A549 (cell line): Measurements from ENCODE around the gene SEPTIN10. TPM values are rescaled to one million over a fixed set of nuclear protein-coding genes. Genes with fewer than 3 reads are reported as not detected.

Experiments
- ATAC-seq, 2 experiments: fragments of 200-7000 bp in 1 of 2; fragments of >200 bp in 1 of 2; cut with Nextera tagmentation in 1 of 2; cut with Tn5 transposase in 1 of 2; 3 replicates each; pipeline versions ENCODE4 v1.8.0 to v1.9.1; 2018 to 2020; ENCODE audit warnings: mild to moderate bottlenecking in 1 of 2, moderate library complexity in 1 of 2
- CTCF ChIA-PET: fragments of 300-600 bp; sonication (Branson Sonifier 250); formaldehyde crosslinking; extraction: SDS; loops from one replicate; lab custom pipeline; 2021; ENCODE audit warnings: antibody characterized with exemption, inconsistent platforms; lab: Yijun Ruan, JAX
- POLR2A ChIA-PET: fragments of 350-600 bp; formaldehyde crosslinking; extraction: SDS; loops from one replicate; lab custom pipeline; 2021; ENCODE audit warnings: antibody characterized with exemption, inconsistent platforms; lab: Yijun Ruan, JAX
- DNase-seq, 2 experiments: peaks; one replicate each; pipeline versions ENCODE4 v3.0.0 to v3.0.0-alpha.2; 2011 to 2016; ENCODE audit warnings: low read depth in 1 of 2, low spot score in 1 of 2
- FAIRE-seq: peaks from 2 replicates; lab custom pipeline; 2011; peaks lifted over from hg19 to GRCh38; lab: Jason Lieb, UNC
- H3K27ac ChIP-seq, 2 experiments: fragments of >200 bp; sonication (Bioruptor Twin); formaldehyde crosslinking; 3 replicates each; pipeline ENCODE4 v1.5.1; 2016 to 2017
- H3K4me1 ChIP-seq: fragments of >200 bp; sonication (Bioruptor Twin); formaldehyde crosslinking; 3 replicates; pipeline ENCODE4 v1.6.1; 2016
- H3K4me2 ChIP-seq: fragments of >200 bp; sonication (Bioruptor Twin); formaldehyde crosslinking; 3 replicates; pipeline ENCODE4 v1.6.1; 2016
- H3K4me3 ChIP-seq: fragments of >200 bp; sonication (Bioruptor Twin); formaldehyde crosslinking; 3 replicates; pipeline ENCODE4 v1.5.1; 2016
- H3K9me3 ChIP-seq: fragments of >200 bp; sonication (Bioruptor Twin); formaldehyde crosslinking; 3 replicates; pipeline ENCODE4 v1.6.1; 2016
- ATOH8 ChIP-seq: fragments of 250-450 bp; sonication (Bioruptor Pico); IDR thresholded peaks from 2 replicates; pipeline ENCODE4 v1.5.0; 2020; ENCODE audit warnings: low read depth, mild to moderate bottlenecking, moderate library complexity
- CBX8 ChIP-seq: fragments of 200-600 bp; sonication (generic); IDR thresholded peaks from 2 replicates; pipeline ENCODE4 v1.6.1; 2016
- CHD2 ChIP-seq: fragments of 150-350 bp; IDR thresholded peaks from 2 replicates; pipeline ENCODE4 v1.6.1; 2014; ENCODE audit warnings: low read length; ENCODE audit not compliant: partially characterized antibody
- CHD4 ChIP-seq: fragments of 200-600 bp; sonication (generic); IDR thresholded peaks from 2 replicates; pipeline ENCODE4 v1.6.1; 2016; ENCODE audit warnings: antibody characterized with exemption, mild to moderate bottlenecking, borderline replicate concordance
- CTCF ChIP-seq: fragments of >200 bp; sonication (Bioruptor Twin); formaldehyde crosslinking; IDR thresholded peaks from 3 replicates; pipeline ENCODE4 v1.5.1; 2016
- ESRRA ChIP-seq: fragments of 150-350 bp; IDR thresholded peaks from 2 replicates; pipeline ENCODE4 v1.6.1; 2014; ENCODE audit warnings: mild to moderate bottlenecking, low read length, borderline replicate concordance
- FOSL2 ChIP-seq, 2 experiments: fragments of 450-650 bp in 1 of 2; fragments of >200 bp in 1 of 2; sonication (Bioruptor Twin) in 1 of 2; formaldehyde crosslinking; IDR thresholded peaks; 2 replicates each; pipeline versions ENCODE4 v1.5.0 to v1.6.1; 2016 to 2020; ENCODE audit warnings: mild to moderate bottlenecking in 1 of 2, moderate library complexity in 1 of 2
- GATA3 ChIP-seq: IDR thresholded peaks from 2 replicates; pipeline ENCODE4 v1.6.1; 2012; ENCODE audit warnings: borderline replicate concordance
- HOXB13 ChIP-seq: fragments of 250-450 bp; sonication (Bioruptor Pico); IDR thresholded peaks from 2 replicates; pipeline ENCODE4 v1.5.0; 2020; ENCODE audit warnings: low read depth, mild to moderate bottlenecking, moderate library complexity
- HOXB5 ChIP-seq: fragments of 250-450 bp; sonication (Bioruptor Pico); IDR thresholded peaks from 2 replicates; pipeline ENCODE4 v1.5.0; 2020; ENCODE audit warnings: mild to moderate bottlenecking, moderate library complexity
- KDM1A ChIP-seq: fragments of 200-600 bp; sonication (generic); IDR thresholded peaks from 2 replicates; pipeline ENCODE4 v1.6.1; 2016; ENCODE audit warnings: low read depth, mild to moderate bottlenecking
- MAZ ChIP-seq: fragments of 150-350 bp; IDR thresholded peaks from 2 replicates; pipeline ENCODE4 v1.6.1; 2014; ENCODE audit warnings: antibody characterized with exemption, low read depth, low read length, borderline replicate concordance
- NFE2L2 ChIP-seq: fragments of 150-350 bp; conservative IDR thresholded peaks from 2 replicates; pipeline ENCODE4 v1.6.1; 2014; ENCODE audit warnings: low read length
- PHF8 ChIP-seq: fragments of 200-600 bp; sonication (generic); IDR thresholded peaks from 2 replicates; pipeline ENCODE4 v1.6.1; 2016; ENCODE audit warnings: low read depth, mild to moderate bottlenecking, antibody characterized with exemption, moderate library complexity, borderline replicate concordance
- POLR2A ChIP-seq: IDR thresholded peaks from 2 replicates; pipeline ENCODE4 v1.6.1; 2012; ENCODE audit warnings: mild to moderate bottlenecking, low read length
- RCOR1 ChIP-seq: fragments of 150-350 bp; IDR thresholded peaks from 2 replicates; pipeline ENCODE4 v1.6.1; 2014; ENCODE audit warnings: antibody characterized with exemption, low read length, low read depth
- RFX5 ChIP-seq: fragments of 450-650 bp; IDR thresholded peaks from 2 replicates; pipeline ENCODE4 v1.7.1; 2014; ENCODE audit warnings: antibody characterized with exemption, mild to moderate bottlenecking, moderate library complexity
- RNF2 ChIP-seq: fragments of 200-600 bp; sonication (generic); IDR thresholded peaks from 2 replicates; pipeline ENCODE4 v1.6.1; 2016; ENCODE audit warnings: low read depth, mild to moderate bottlenecking, antibody characterized with exemption, moderate library complexity, borderline replicate concordance
- SREBF2 ChIP-seq: fragments of 450-650 bp; IDR thresholded peaks from 2 replicates; pipeline ENCODE4 v1.6.1; 2014; ENCODE audit warnings: mild to moderate bottlenecking, moderate library complexity
- TFCP2L1 ChIP-seq: fragments of 250-450 bp; sonication (Bioruptor Pico); IDR thresholded peaks from 2 replicates; pipeline ENCODE4 v1.5.0; 2021; ENCODE audit warnings: mild to moderate bottlenecking
- ZFP36 ChIP-seq: fragments of 450-650 bp; IDR thresholded peaks from 2 replicates; pipeline ENCODE4 v1.6.1; 2014; ENCODE audit warnings: borderline replicate concordance; ENCODE audit not compliant: partially characterized antibody
- WGBS: methylation state at CpG from one replicate; pipeline ENCODE4 v1.1.6; 2017; ENCODE audit errors: missing lambda C conversion rate; 5-methylcytosine and 5-hydroxymethylcytosine counted together
- polyA plus RNA-seq, 4 experiments: library from polyadenylated mRNA; depleted of rRNA in 3 of 4; stranded (reverse); fragments of >200 nt; fragmentation: RNase III in 1 of 4; extraction: RNeasy Plus Mini Kit Qiagen cat#74134 plus additional on column Dnase treatment in 1 of 4; gene quantifications; 2 replicates in 3 of 4; 3 replicates in 1 of 4; pipeline ENCODE4 v1.2.3, GENCODE V29; 2011 to 2017
- TF ChIP-seq, protein P1 (sequence below): fragments of 450-650 bp; IDR thresholded peaks from 2 replicates; pipeline ENCODE4 v1.6.1; 2014; ENCODE audit warnings: antibody characterized with exemption
- TF ChIP-seq, protein P2 (sequence below): fragments of 200-600 bp; sonication (generic); IDR thresholded peaks from 2 replicates; pipeline ENCODE4 v1.6.1; 2016; ENCODE audit warnings: antibody characterized with exemption, mild to moderate bottlenecking, moderate library complexity
- TF ChIP-seq, protein P3 (sequence below): fragments of 150-350 bp; IDR thresholded peaks from 2 replicates; pipeline ENCODE4 v1.6.1; 2014; ENCODE audit warnings: low read depth, mild to moderate bottlenecking, low read length
- TF ChIP-seq, protein P4 (sequence below): IDR thresholded peaks from 2 replicates; pipeline ENCODE4 v1.6.1; 2012

Gene SEPTIN10
- polyA plus RNA-seq, 2 of the 4 experiments (the other 2 are of a cell fraction): 87.6 to 95.0 TPM

DNA sequence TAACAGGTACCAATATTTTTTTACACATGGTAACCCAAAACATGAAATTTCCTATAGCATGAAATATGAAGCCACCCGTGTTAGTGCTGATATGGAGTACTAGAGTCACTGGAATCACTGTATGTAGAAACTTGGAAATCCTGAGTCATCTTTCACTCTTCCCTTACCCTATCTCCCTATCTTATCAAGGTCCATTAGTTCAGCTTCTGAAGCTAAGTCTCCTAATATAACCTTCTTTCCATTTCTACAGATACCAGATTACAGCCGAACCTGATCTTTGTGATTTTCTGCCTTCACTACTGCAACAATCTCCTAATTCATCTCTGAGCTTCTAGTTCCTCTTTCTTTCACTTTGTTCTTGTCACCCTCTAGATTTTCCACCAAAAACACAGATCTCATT is 59.0 kb downstream of the SEPTIN10 start:
- FAIRE-seq: no peak
- ATAC-seq: 0 out of 6 replicates have a peak, but pooled peaks of 1 of the 2 experiments have one; percentile 36

GRCh38 chr2:109549016-109549590 is 64.7 kb downstream of the SEPTIN10 start:
- no peak overlapping the region for H3K4me2 ChIP-seq
- POLR2A ChIA-PET: no interaction called here
- ATAC-seq: no peak
- no peak for FAIRE-seq
- CTCF ChIA-PET: interaction anchor here (0.7 to 7.9 kb wide), 5 partner anchors 9 to 187 kb away, joined by 3 to 101 read pairs (median 4); no protein-coding TSS in a partner anchor
- H3K4me1 ChIP-seq: peaks cover 4% of the 10 kb centered on the region; the same call in 2 of the 3 replicates
- DNase-seq: no peak
- 87% methylated on average over 4 of the region's 4 CpGs for WGBS
- H3K4me3 ChIP-seq: no peak overlapping the region
- peak overlapping the region in 1 of 2 experiments; percentile 24; a peak in 1 of 6 replicates for H3K27ac ChIP-seq
- no peaks in the 10 kb centered on the region for H3K9me3 ChIP-seq
- TF ChIP-seq CHD4 (no peak), ZFP36 (no peak), MAZ (no peak), PHF8 (no peak), RCOR1 (no peak), SREBF2 (no peak), HOXB13 (CRISPR knock-in tag) (no peak)
- TF ChIP-seq, protein P1, sequence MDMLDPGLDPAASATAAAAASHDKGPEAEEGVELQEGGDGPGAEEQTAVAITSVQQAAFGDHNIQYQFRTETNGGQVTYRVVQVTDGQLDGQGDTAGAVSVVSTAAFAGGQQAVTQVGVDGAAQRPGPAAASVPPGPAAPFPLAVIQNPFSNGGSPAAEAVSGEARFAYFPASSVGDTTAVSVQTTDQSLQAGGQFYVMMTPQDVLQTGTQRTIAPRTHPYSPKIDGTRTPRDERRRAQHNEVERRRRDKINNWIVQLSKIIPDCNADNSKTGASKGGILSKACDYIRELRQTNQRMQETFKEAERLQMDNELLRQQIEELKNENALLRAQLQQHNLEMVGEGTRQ: no peak
- TF ChIP-seq, protein P2, sequence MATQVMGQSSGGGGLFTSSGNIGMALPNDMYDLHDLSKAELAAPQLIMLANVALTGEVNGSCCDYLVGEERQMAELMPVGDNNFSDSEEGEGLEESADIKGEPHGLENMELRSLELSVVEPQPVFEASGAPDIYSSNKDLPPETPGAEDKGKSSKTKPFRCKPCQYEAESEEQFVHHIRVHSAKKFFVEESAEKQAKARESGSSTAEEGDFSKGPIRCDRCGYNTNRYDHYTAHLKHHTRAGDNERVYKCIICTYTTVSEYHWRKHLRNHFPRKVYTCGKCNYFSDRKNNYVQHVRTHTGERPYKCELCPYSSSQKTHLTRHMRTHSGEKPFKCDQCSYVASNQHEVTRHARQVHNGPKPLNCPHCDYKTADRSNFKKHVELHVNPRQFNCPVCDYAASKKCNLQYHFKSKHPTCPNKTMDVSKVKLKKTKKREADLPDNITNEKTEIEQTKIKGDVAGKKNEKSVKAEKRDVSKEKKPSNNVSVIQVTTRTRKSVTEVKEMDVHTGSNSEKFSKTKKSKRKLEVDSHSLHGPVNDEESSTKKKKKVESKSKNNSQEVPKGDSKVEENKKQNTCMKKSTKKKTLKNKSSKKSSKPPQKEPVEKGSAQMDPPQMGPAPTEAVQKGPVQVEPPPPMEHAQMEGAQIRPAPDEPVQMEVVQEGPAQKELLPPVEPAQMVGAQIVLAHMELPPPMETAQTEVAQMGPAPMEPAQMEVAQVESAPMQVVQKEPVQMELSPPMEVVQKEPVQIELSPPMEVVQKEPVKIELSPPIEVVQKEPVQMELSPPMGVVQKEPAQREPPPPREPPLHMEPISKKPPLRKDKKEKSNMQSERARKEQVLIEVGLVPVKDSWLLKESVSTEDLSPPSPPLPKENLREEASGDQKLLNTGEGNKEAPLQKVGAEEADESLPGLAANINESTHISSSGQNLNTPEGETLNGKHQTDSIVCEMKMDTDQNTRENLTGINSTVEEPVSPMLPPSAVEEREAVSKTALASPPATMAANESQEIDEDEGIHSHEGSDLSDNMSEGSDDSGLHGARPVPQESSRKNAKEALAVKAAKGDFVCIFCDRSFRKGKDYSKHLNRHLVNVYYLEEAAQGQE: no peak
- TF ChIP-seq, protein P3, sequence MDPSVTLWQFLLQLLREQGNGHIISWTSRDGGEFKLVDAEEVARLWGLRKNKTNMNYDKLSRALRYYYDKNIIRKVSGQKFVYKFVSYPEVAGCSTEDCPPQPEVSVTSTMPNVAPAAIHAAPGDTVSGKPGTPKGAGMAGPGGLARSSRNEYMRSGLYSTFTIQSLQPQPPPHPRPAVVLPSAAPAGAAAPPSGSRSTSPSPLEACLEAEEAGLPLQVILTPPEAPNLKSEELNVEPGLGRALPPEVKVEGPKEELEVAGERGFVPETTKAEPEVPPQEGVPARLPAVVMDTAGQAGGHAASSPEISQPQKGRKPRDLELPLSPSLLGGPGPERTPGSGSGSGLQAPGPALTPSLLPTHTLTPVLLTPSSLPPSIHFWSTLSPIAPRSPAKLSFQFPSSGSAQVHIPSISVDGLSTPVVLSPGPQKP: no peak

More for the DNA sequence above, 59.0 kb downstream of the SEPTIN10 start:
- DNase-seq: no peak
- Histone ChIP-seq H3K9me3 (no peaks in the 10 kb centered on the region), H3K4me2 (peak overlapping the region; percentile 23; the same call in 2 of the 3 replicates), H3K27ac (peak overlapping the region; percentile 19 to 58; a peak in 5 of 6 replicates), H3K4me1 (peaks cover 44% of the 10 kb centered on the region), H3K4me3 (no peak overlapping the region)
- TF ChIP-seq RFX5 (no peak), HOXB13 (CRISPR knock-in tag) (no peak), CTCF (no peak), KDM1A (no peak), NFE2L2 (no peak), ZFP36 (no peak), HOXB5 (CRISPR knock-in tag) (no peak), ESRRA (no peak), CHD2 (no peak), TFCP2L1 (CRISPR knock-in tag) (no peak), POLR2A (no peak), CHD4 (no peak), ATOH8 (CRISPR knock-in tag) (no peak), MAZ (no peak), FOSL2 (IDR thresholded peaks at IDR 0.05) (no peak), FOSL2 (CRISPR knock-in tag; IDR thresholded peaks at IDR 0.05) (no peak), CBX8 (no peak), GATA3 (no peak), RNF2 (no peak)
- TF ChIP-seq, protein P3: no peak
- TF ChIP-seq, protein P4, sequence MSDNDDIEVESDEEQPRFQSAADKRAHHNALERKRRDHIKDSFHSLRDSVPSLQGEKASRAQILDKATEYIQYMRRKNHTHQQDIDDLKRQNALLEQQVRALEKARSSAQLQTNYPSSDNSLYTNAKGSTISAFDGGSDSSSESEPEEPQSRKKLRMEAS: no peak
- ChIA-PET POLR2A (interaction anchor here (1.1 kb wide), 1 partner anchor 19 kb away, joined by 3 read pairs; no protein-coding TSS in a partner anchor), CTCF (interaction anchor here (0.9 to 1.7 kb wide), 2 partner anchors 9 to 161 kb away, joined by 3 to 6 read pairs; no protein-coding TSS in a partner anchor)
- 90% methylated on average over 2 of the region's 2 CpGs for WGBS
